Stimulated activated CD8-positive, alpha-beta memory T cell treated with anti-CD3 and anti-CD28 coated beads, Interleukin-7, amount 100 ng/mL, for 24 hours (primary cell): ENCODE data around the gene INO80.

ENCODE experiments used
- DNase-seq: peaks from one replicate; pipeline ENCODE4 v3.0.0-alpha.2; 2020; ENCODE audit warnings: low read depth

The INO80 gene

DNA sequence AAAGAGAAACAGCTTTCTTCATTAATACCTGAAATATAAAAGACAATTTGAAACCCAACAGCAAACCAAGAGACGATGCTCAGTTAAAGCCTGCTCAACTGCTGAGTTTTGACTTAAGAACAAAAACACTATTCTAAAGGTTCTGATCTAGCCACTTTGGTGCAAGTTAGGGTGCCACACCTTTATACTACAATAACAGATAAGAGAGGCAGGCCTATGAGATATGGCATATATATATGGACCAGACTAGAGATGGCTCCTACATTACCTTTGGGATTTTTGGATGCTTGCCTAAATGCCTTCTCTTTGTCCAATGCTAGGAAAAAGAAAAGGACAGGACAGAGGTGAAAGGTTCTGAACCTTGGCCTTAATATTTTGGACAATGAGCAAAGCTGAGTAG is 68.6 kb downstream of the INO80 start:
- no peak for DNase-seq

DNA sequence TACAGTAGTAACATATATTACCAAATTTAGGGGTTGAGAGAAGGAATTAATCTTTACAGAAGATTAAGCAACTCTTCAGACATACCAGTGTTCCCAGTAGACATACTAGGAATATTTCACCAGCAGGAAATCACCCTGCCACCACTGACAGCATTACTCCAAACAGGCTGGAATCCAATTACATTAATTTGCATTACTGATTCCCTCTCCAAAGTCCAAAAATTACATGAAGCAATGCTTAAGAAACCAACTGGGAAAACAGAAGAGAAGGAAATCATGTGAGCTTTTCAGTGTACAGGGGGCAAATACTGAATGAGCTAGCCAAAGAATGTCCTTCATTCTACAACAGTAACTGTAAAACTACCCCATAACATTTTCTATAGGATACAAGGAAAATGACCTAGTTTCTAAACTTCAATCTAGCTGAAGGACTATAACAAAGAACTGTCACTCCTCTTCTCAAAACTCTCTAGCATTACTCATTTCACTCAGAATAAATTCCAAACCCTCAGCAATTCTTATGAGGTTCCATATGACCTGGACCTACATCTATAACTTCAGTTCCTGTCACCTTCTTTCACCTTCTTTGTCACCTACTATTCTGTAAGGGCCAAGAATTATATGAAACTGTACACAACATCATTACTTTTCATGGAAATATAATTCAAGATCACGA is 72.7 kb downstream of the INO80 start:
- no peak for DNase-seq

- no peak for DNase-seq
Measured at GRCh38 chr15:41042851-41043250, 73.2 kb downstream of the INO80 start.

GRCh38 chr15:41039121-41039520 is 77.0 kb downstream of the INO80 start:
- no peak for DNase-seq

GRCh38 chr15:41032079-41032328 is 84.1 kb downstream of the INO80 start:
- DNase-seq: no peak

DNA sequence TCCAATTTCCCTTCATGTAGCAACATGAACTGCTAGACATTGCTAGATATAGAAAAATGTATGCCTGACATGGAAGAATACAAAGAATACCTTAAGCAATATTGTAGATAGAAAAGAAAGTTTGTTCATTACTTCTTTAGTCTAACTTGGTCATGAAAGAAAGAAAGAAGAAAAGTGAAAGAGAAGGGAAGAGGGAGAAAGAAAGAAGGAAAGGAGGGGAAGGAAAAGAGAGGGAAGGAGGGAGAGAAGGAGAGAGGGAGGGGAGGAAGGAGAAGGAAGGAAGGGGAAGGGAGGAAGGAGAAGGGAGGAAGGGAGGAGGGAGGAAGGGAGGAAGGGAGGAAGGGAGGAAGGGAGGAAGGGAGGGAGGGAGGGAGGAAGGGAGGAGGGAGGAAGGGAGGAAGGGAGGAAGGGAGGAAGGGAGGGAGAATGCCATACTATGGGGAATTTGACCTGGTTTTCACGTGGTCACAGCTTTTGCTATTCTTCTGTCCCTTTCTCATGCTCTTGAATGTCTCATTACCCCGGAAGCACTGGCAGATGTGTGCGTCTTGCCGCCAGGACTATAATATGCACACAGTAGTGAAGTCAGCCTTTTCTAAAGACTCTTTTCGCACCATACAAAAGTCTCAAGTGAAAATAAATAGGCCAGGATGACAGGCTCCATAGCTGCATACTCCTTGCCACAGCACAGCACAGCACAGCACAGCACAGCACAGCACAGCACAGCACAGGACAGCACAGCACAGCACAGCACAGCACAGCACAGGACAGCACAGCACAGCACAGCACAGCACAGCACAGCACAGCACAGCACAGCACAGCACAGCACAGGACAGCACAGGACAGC is 84.6 kb downstream of the INO80 start:
- no peak for DNase-seq

- DNase-seq: no peak
Measured at GRCh38 chr15:41028853-41029252, 87.2 kb downstream of the INO80 start.

- DNase-seq: no peak
Measured at GRCh38 chr15:41025393-41025792, 90.7 kb downstream of the INO80 start.

DNA sequence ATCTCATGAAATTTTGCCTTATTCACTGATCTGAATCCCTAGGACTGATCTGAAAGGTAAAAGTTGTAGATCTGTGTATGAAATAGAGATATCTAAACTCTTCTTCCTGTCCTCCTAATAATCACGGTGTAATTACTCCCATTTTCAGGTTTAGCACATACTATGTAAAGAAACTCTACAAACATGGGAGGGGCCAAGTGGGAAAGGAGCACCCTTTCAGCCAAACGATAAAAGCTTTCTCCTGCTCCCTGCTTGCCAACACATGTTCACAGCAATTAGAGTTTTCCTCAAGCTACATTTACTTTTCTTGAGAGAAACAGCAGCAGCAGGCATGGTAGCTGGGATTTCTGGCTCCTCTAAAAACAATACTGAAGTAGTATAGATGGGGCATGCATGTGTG is 91.2 kb downstream of the INO80 start:
- no peak for DNase-seq

DNA sequence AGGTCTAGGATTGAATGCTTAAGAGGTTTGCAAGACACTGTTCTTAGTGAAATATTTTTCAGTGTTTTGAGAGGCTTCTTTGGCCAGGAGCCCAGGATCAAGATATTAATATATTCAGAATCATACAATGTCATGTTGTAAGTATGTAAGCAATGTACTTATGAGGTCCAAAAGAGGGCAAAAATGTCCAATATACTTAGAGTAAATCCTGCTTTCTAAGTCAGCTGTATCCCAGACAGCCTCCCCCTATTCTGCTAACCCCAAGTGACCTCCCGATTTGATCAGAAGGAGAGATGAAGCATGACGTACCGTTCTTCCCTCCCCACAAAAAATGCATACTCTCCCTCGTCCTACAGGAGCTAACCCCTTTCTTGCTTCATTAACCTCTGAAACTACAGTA is 91.9 kb downstream of the INO80 start:
- DNase-seq: no peak

GRCh38 chr15:41022487-41023090 is 93.5 kb downstream of the INO80 start:
- no peak for DNase-seq

DNA sequence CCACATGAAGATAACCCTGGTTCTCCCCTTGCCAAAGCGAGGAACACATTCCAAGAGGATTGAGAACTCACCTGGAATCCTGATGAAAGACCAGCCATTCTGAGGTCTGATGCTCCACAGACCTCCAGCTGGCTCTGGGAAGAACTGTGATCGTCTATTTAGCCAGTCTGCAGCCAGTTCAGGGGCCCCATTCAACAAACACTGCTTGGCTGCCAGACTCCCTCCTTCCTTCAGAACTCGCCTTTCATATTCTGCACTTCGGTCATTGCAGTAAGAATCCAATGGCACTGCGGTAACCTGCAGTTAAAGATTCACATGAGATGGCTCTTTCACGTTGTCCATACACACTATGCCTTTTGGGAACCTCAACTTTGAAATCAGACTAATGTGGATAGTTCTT is 95.3 kb downstream of the INO80 start:
- no peak for DNase-seq

DNA sequence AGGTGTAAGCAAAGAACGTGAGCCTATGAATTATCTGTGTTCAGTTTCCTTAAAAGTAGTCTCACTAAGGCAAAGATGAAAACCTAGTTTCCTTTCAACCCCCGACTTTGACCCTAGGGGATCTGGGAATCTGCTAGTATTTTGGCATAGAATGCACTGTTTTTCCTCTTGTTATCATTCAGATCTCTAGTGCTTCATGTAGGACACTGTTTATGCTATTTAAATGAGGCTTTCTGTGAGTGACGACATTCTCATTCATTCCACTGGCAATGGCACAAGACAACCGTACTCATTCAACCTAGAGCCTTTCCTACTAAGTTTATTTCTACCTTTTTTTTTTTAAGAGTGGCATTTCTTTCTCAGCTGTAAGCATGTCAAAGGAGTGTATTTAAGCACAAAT is 95.8 kb downstream of the INO80 start:
- no peak for DNase-seq

DNA sequence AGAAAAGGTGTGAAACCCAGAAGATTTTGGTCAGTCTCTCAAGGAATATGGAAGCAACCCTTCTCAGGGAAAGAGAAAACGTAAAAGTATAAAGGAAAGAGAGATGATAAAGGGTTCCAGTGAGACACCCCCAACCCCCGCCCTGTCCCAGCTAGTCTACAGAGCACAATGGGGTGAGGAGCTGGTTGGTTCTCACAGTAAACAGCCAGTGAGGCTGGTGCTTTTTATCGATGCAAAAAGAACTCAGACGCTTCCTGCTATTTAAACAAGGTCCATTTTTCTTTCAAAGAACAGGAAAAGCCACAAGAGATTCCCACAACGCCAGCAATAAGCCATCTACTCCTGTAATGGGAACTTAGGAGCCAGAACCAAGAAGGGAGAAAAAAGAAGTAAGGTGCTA is 96.9 kb downstream of the INO80 start:
- no peak for DNase-seq

- no peak for DNase-seq
Measured at GRCh38 chr15:41018534-41018933, 97.5 kb downstream of the INO80 start.

DNA sequence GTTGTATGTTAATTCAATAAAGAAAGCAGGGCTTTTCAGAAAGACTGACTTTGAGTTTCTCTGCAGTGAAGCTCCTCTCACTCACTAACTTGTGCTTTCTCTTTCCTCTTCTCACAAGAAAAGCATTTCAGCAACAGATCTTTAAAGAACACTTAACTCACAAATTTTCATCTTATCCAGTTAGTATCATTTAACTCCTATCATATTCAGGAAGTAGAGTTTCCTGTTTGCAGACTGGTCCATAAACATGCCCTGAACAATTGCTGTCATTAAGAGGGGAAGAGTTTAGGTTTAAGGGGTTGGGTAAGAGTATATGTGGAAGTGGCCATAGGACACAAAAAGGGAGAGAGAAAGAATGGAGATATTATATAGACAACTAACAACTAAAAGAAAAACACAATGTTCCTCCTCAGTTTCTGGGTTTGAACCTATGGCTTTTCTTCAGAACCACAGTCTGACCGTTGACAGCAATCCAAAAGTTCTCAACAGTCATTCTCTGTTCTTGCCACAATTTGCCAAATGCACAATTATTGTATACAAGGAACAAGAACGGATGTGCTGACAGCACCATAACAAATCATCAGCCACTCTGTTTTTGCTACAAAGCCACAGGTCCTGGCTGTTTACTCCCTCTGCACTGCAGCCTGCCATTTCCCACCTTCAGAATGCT is 98.9 kb downstream of the INO80 start:
- DNase-seq: no peak

- DNase-seq: no peak
Measured at GRCh38 chr15:41013691-41014414, 102.2 kb downstream of the INO80 start.

- DNase-seq: no peak
Measured at GRCh38 chr15:41011055-41011815, 104.8 kb downstream of the INO80 start.

- no peak for DNase-seq
Measured at GRCh38 chr15:41010345-41010744, 105.7 kb downstream of the INO80 start.

GRCh38 chr15:41006479-41006878 is 109.6 kb downstream of the INO80 start:
- DNase-seq: no peak

DNA sequence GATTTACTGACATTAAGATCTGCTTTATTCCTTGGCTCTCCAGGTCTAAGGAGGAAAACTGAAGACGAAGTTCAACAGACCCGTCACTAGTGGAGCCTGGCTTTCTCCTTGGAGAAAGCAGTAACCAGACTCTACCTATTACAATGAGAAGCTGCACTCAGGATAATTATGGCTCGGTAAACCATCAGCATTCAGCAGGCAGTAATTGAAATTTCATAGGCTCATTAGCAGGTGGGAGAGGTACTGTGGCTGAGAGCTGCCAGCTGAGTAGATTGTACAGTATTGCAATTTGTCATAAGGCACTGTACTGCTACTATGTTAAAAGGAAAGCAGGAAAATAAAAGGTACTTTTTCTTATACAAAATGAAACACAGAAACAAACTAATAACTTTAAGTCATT is 111.6 kb downstream of the INO80 start:
- DNase-seq: no peak
